ENCODE measurements around the gene GRIA1. TPM values are rescaled to one million over a fixed set of nuclear protein-coding genes. Genes with fewer than 3 reads are reported as not detected.

The GRIA1 gene
- total RNA-seq, 1 experiment from 2014 or later: not detected

GRCh38 chr5:153498516-153498915 is 8.0 kb downstream of the GRIA1 start:
- no TSS peak for BruUV-seq (replicated peaks)
- DNase-seq (ENCODE audit: low read depth, low spot score) (no peak), ATAC-seq (no peak)
- ChIA-PET POLR2A (no interaction called here), CTCF (no interaction called here)
- no peaks in the 10 kb centered on the region for H3K9me3 ChIP-seq (ENCODE audit: control insufficient read depth, insufficient read depth, low read depth, low read length)
- no peak overlapping the region for H3K4me3 ChIP-seq (ENCODE audit: low read depth in 2 of 2, low read length in 2 of 2)
- intact Hi-C loops (cut with micrococcal nuclease; ENCODE audit: unreplicated experiment): no loop called here
- no peaks in the 10 kb centered on the region for H3K36me3 ChIP-seq (ENCODE audit: control insufficient read depth, insufficient read depth, low read length)
- no peak overlapping the region for H3K27ac ChIP-seq (ENCODE audit: low read length)
- no peaks in the 10 kb centered on the region for H3K27me3 ChIP-seq (ENCODE audit: control insufficient read depth, insufficient read depth, low read length)
- in situ Hi-C loops (cut with HindIII; ENCODE audit: low pct_unique_long_range_greater_than_20kb, low sequenced_read_pairs): no loop called here
- no peaks in the 10 kb centered on the region for H3K4me1 ChIP-seq (ENCODE audit: control insufficient read depth, insufficient read depth, low read length)
- TF ChIP-seq CTCF (IDR thresholded peaks at IDR 0.05): no peak
- TF ChIP-seq TCF7L2 (IDR thresholded peaks at IDR 0.05; ENCODE audit: low read depth, low read length): no peak
- no peak for TF ChIP-seq POLR2AphosphoS5 (IDR thresholded peaks at IDR 0.05; ENCODE audit: low read depth, low read length)
- TF ChIP-seq REST (IDR thresholded peaks at IDR 0.05; ENCODE audit: insufficient read depth in 1 of 2, low read depth in 2 of 2, low read length in 1 of 2): no peak
- TF ChIP-seq SIN3A (IDR thresholded peaks at IDR 0.05; ENCODE audit: borderline replicate concordance, insufficient read depth, low read depth, low read length): no peak

GRCh38 chr5:153500178-153500577 is 9.7 kb downstream of the GRIA1 start:
- BruUV-seq (replicated peaks): no TSS peak
- no peak for DNase-seq (ENCODE audit: low read depth, low spot score)
- no peaks in the 10 kb centered on the region for H3K4me1 ChIP-seq (ENCODE audit: control insufficient read depth, insufficient read depth, low read length)
- POLR2A ChIA-PET: no interaction called here
- no peak overlapping the region for H3K4me3 ChIP-seq (ENCODE audit: low read depth in 2 of 2, low read length in 2 of 2)
- ATAC-seq: no peak
- no peaks in the 10 kb centered on the region for H3K27me3 ChIP-seq (ENCODE audit: control insufficient read depth, insufficient read depth, low read length)
- intact Hi-C loops (cut with micrococcal nuclease; ENCODE audit: unreplicated experiment): no loop called here
- no peaks in the 10 kb centered on the region for H3K36me3 ChIP-seq (ENCODE audit: control insufficient read depth, insufficient read depth, low read length)
- TF ChIP-seq CTCF (IDR thresholded peaks at IDR 0.05) (no peak), REST (IDR thresholded peaks at IDR 0.05; ENCODE audit: insufficient read depth in 1 of 2, low read depth in 2 of 2, low read length in 1 of 2) (no peak), SIN3A (IDR thresholded peaks at IDR 0.05; ENCODE audit: borderline replicate concordance, insufficient read depth, low read depth, low read length) (no peak), POLR2AphosphoS5 (IDR thresholded peaks at IDR 0.05; ENCODE audit: low read depth, low read length) (no peak), TCF7L2 (IDR thresholded peaks at IDR 0.05; ENCODE audit: low read depth, low read length) (no peak)
- no peak overlapping the region for H3K27ac ChIP-seq (ENCODE audit: low read length)
- CTCF ChIA-PET: no interaction called here
- in situ Hi-C loops (cut with HindIII; ENCODE audit: low pct_unique_long_range_greater_than_20kb, low sequenced_read_pairs): no loop called here
- no peaks in the 10 kb centered on the region for H3K9me3 ChIP-seq (ENCODE audit: control insufficient read depth, insufficient read depth, low read depth, low read length)
